ENCODE results near the gene LRRC1. TPM values are rescaled to one million over a fixed set of nuclear protein-coding genes. Genes with fewer than 3 reads are reported as not detected.

LRRC1 gene
- total RNA-seq, 4 donors from 2014 or later: 10.4 to 13.0 (median 12.6) TPM

- TF ChIP-seq CTCF (IDR thresholded peaks at IDR 0.05) (no peak), POLR2AphosphoS5 (IDR thresholded peaks at IDR 0.05) (no peak), POLR2A (IDR thresholded peaks at IDR 0.05; ENCODE audit: low read depth) (no peak), EP300 (IDR thresholded peaks at IDR 0.05) (no peak)
- Histone ChIP-seq H3K4me1 (peaks cover 10 to 53% (median 41%) of the 10 kb centered on the region in 4 donors), H3K27me3 (no peaks in the 10 kb centered on the region), H3K4me3 (no peak overlapping the region), H3K36me3 (no peaks in the 10 kb centered on the region), H3K27ac (replicated peaks in 1 of 4) (no peak overlapping the region), H3K9me3 (no peaks in the 10 kb centered on the region)
- no peak for DNase-seq (ENCODE audit: extremely low spot score)
- WGBS: 93% methylated on average over 3 of the region's 3 CpGs
- intact Hi-C loops (cut with DNase I): no loop called here
Observed at GRCh38 chr6:53828966-53829697, 34.3 kb downstream of the LRRC1 start.

GRCh38 chr6:53829698-53830221 lies 35.0 kb downstream of the LRRC1 start:
- H3K9me3 ChIP-seq: no peaks in the 10 kb centered on the region
- no peak for TF ChIP-seq CTCF (IDR thresholded peaks at IDR 0.05)
- no peak for TF ChIP-seq POLR2AphosphoS5 (IDR thresholded peaks at IDR 0.05)
- no peak for DNase-seq (ENCODE audit: extremely low spot score)
- WGBS: 68% methylated on average over 5 of the region's 5 CpGs
- H3K27me3 ChIP-seq: no peaks in the 10 kb centered on the region
- H3K4me1 ChIP-seq: peaks cover 10 to 53% (median 41%) of the 10 kb centered on the region in 4 donors
- intact Hi-C loops (cut with DNase I): no loop called here
- H3K4me3 ChIP-seq: no peak overlapping the region
- H3K36me3 ChIP-seq: no peaks in the 10 kb centered on the region
- H3K27ac ChIP-seq (replicated peaks in 1 of 4): peak overlapping the region in 1 of 4 donors; percentile 5

GRCh38 chr6:53830366-53830765 lies 35.6 kb downstream of the LRRC1 start:
- H3K36me3 ChIP-seq: no peaks in the 10 kb centered on the region
- WGBS: 27% methylated on average over 1 of the region's 1 CpG
- H3K4me1 ChIP-seq: peaks cover 10 to 53% (median 40%) of the 10 kb centered on the region in 4 donors
- no peaks in the 10 kb centered on the region for H3K27me3 ChIP-seq
- H3K4me3 ChIP-seq: no peak overlapping the region
- intact Hi-C loops (cut with DNase I): no loop called here
- TF ChIP-seq CTCF (IDR thresholded peaks at IDR 0.05) (no peak), POLR2AphosphoS5 (IDR thresholded peaks at IDR 0.05) (no peak), EP300 (IDR thresholded peaks at IDR 0.05) (no peak), POLR2A (IDR thresholded peaks at IDR 0.05; ENCODE audit: low read depth) (no peak)
- H3K27ac ChIP-seq (replicated peaks in 1 of 4): peak overlapping the region in 1 of 4 donors; percentile 5
- DNase-seq (ENCODE audit: extremely low spot score): no peak
- no peaks in the 10 kb centered on the region for H3K9me3 ChIP-seq

- no peaks in the 10 kb centered on the region for H3K27me3 ChIP-seq
- no peak for DNase-seq (ENCODE audit: extremely low spot score)
- H3K4me1 ChIP-seq: peaks cover 10 to 47% (median 33%) of the 10 kb centered on the region in 4 donors
- no peak overlapping the region for H3K27ac ChIP-seq (replicated peaks in 1 of 4)
- H3K9me3 ChIP-seq: no peaks in the 10 kb centered on the region
- intact Hi-C loops (cut with DNase I): no loop called here
- no peak for TF ChIP-seq POLR2A (IDR thresholded peaks at IDR 0.05; ENCODE audit: low read depth)
- no peak for TF ChIP-seq EP300 (IDR thresholded peaks at IDR 0.05)
- no peak for TF ChIP-seq POLR2AphosphoS5 (IDR thresholded peaks at IDR 0.05)
- TF ChIP-seq CTCF (IDR thresholded peaks at IDR 0.05): no peak
- no peak overlapping the region for H3K4me3 ChIP-seq
- 96% methylated on average over 5 of the region's 5 CpGs for WGBS
- no peaks in the 10 kb centered on the region for H3K36me3 ChIP-seq
Observed at GRCh38 chr6:53831081-53831869, 36.5 kb downstream of the LRRC1 start.

Measured in esophagus muscularis mucosa (tissue), 4 donors.